ENCODE results near the gene PI4K2A.

The PI4K2A gene

GRCh38 chr10:97651773-97652172, 11.3 kb downstream of the PI4K2A start:
- no peaks in the 10 kb centered on the region for H3K9me3 ChIP-seq (ENCODE audit: insufficient read depth, low read length)
- H3K27ac ChIP-seq (ENCODE audit: low read length): no peak overlapping the region
- peaks cover 9% of the 10 kb centered on the region for H3K4me1 ChIP-seq (ENCODE audit: low read length)
- no peak overlapping the region for H3K4me3 ChIP-seq (ENCODE audit: low read length)
- H3K27me3 ChIP-seq (ENCODE audit: low read depth, low read length): no peaks in the 10 kb centered on the region
- TF ChIP-seq CTCF (IDR thresholded peaks at IDR 0.05; ENCODE audit: low read depth, low read length) (no peak), EZH2phosphoT487 (IDR thresholded peaks at IDR 0.05; ENCODE audit: low read depth) (no peak)
- H3K36me3 ChIP-seq (replicated peaks; ENCODE audit: low read depth, low read length): peaks cover 24% of the 10 kb centered on the region
- peaks cover 20% of the 10 kb centered on the region for H3K79me2 ChIP-seq (ENCODE audit: low read length)
- H4K20me1 ChIP-seq (ENCODE audit: insufficient read depth, low read length): no peaks in the 10 kb centered on the region; the same call in 1 of the 2 replicates
- H2AFZ ChIP-seq (ENCODE audit: low read depth, low read length): no peak overlapping the region
- no peak overlapping the region for H3K9ac ChIP-seq (ENCODE audit: low read length)
- no peak overlapping the region for H3K4me2 ChIP-seq (ENCODE audit: low read length)

- Histone ChIP-seq H4K20me1 (ENCODE audit: insufficient read depth, low read length) (no peaks in the 10 kb centered on the region), H3K9me3 (ENCODE audit: insufficient read depth, low read length) (no peaks in the 10 kb centered on the region), H3K27ac (ENCODE audit: low read length) (no peak overlapping the region), H3K79me2 (ENCODE audit: low read length) (no peaks in the 10 kb centered on the region), H2AFZ (ENCODE audit: low read depth, low read length) (no peak overlapping the region), H3K4me2 (ENCODE audit: low read length) (no peak overlapping the region), H3K4me1 (ENCODE audit: low read length) (no peaks in the 10 kb centered on the region), H3K9ac (ENCODE audit: low read length) (no peak overlapping the region), H3K36me3 (replicated peaks; ENCODE audit: low read depth, low read length) (peaks cover 20% of the 10 kb centered on the region), H3K4me3 (ENCODE audit: low read length) (no peak overlapping the region), H3K27me3 (ENCODE audit: low read depth, low read length) (no peaks in the 10 kb centered on the region)
- no peak for TF ChIP-seq CTCF (IDR thresholded peaks at IDR 0.05; ENCODE audit: low read depth, low read length)
- TF ChIP-seq EZH2phosphoT487 (IDR thresholded peaks at IDR 0.05; ENCODE audit: low read depth): no peak
Measured at GRCh38 chr10:97656777-97657176, 16.3 kb downstream of the PI4K2A start.

GRCh38 chr10:97659589-97659988, 19.1 kb downstream of the PI4K2A start:
- TF ChIP-seq EZH2phosphoT487 (IDR thresholded peaks at IDR 0.05; ENCODE audit: low read depth): no peak
- TF ChIP-seq CTCF (IDR thresholded peaks at IDR 0.05; ENCODE audit: low read depth, low read length): no peak
- no peak overlapping the region for H3K9ac ChIP-seq (ENCODE audit: low read length)
- H3K4me2 ChIP-seq (ENCODE audit: low read length): no peak overlapping the region
- no peak overlapping the region for H3K4me3 ChIP-seq (ENCODE audit: low read length)
- no peaks in the 10 kb centered on the region for H3K79me2 ChIP-seq (ENCODE audit: low read length)
- H3K36me3 ChIP-seq (replicated peaks; ENCODE audit: low read depth, low read length): peaks cover 17% of the 10 kb centered on the region
- no peaks in the 10 kb centered on the region for H3K27me3 ChIP-seq (ENCODE audit: low read depth, low read length)
- H4K20me1 ChIP-seq (ENCODE audit: insufficient read depth, low read length): no peaks in the 10 kb centered on the region
- no peak overlapping the region for H3K27ac ChIP-seq (ENCODE audit: low read length)
- no peaks in the 10 kb centered on the region for H3K9me3 ChIP-seq (ENCODE audit: insufficient read depth, low read length)
- no peaks in the 10 kb centered on the region for H3K4me1 ChIP-seq (ENCODE audit: low read length)
- no peak overlapping the region for H2AFZ ChIP-seq (ENCODE audit: low read depth, low read length)

GRCh38 chr10:97664282-97664850, 23.9 kb downstream of the PI4K2A start:
- H3K27me3 ChIP-seq (ENCODE audit: low read depth, low read length): no peaks in the 10 kb centered on the region
- no peak overlapping the region for H2AFZ ChIP-seq (ENCODE audit: low read depth, low read length)
- H3K4me1 ChIP-seq (ENCODE audit: low read length): no peaks in the 10 kb centered on the region
- no peak for TF ChIP-seq CTCF (IDR thresholded peaks at IDR 0.05; ENCODE audit: low read depth, low read length)
- no peak for TF ChIP-seq EZH2phosphoT487 (IDR thresholded peaks at IDR 0.05; ENCODE audit: low read depth)
- no peak overlapping the region for H3K4me3 ChIP-seq (ENCODE audit: low read length)
- H3K79me2 ChIP-seq (ENCODE audit: low read length): no peaks in the 10 kb centered on the region
- H3K27ac ChIP-seq (ENCODE audit: low read length): no peak overlapping the region
- no peak overlapping the region for H3K4me2 ChIP-seq (ENCODE audit: low read length)
- no peak overlapping the region for H3K9ac ChIP-seq (ENCODE audit: low read length)
- H3K36me3 ChIP-seq (replicated peaks; ENCODE audit: low read depth, low read length): peaks cover 15% of the 10 kb centered on the region
- H4K20me1 ChIP-seq (ENCODE audit: insufficient read depth, low read length): no peaks in the 10 kb centered on the region
- H3K9me3 ChIP-seq (ENCODE audit: insufficient read depth, low read length): no peaks in the 10 kb centered on the region
